Panc1 (cell line): ENCODE results near the gene PTPN11.

ENCODE experiments used
- POLR2AphosphoS5 ChIP-seq: IDR thresholded peaks from 2 replicates; pipeline ENCODE4 v1.6.1; 2012; ENCODE audit warnings: mild to moderate bottlenecking, low read depth, low read length, moderate library complexity
- SIN3A ChIP-seq: IDR thresholded peaks from 2 replicates; pipeline ENCODE4 v1.6.1; 2012; ENCODE audit warnings: low read depth, mild to moderate bottlenecking, low read length, moderate library complexity, borderline replicate concordance; ENCODE audit not compliant: insufficient read depth
- TCF7L2 ChIP-seq: IDR thresholded peaks from 2 replicates; pipeline ENCODE4 v1.6.1; 2011; ENCODE audit warnings: mild to moderate bottlenecking, low read depth, low read length, inconsistent platforms
- TF ChIP-seq, protein P1 (sequence below), 2 experiments: IDR thresholded peaks; 2 replicates each; pipeline ENCODE4 v1.6.1; 2011 to 2012; ENCODE audit warnings: low read depth in 2 of 2, control low read depth in 1 of 2, low read length in 1 of 2, mild to moderate bottlenecking in 1 of 2, moderate library complexity in 1 of 2; ENCODE audit not compliant: insufficient read depth in 1 of 2
- TF ChIP-seq, protein P2 (sequence below): fragments of 450-650 bp; IDR thresholded peaks from 2 replicates; pipeline ENCODE4 v1.5.1; 2017; ENCODE audit warnings: mild to moderate bottlenecking

DNA sequence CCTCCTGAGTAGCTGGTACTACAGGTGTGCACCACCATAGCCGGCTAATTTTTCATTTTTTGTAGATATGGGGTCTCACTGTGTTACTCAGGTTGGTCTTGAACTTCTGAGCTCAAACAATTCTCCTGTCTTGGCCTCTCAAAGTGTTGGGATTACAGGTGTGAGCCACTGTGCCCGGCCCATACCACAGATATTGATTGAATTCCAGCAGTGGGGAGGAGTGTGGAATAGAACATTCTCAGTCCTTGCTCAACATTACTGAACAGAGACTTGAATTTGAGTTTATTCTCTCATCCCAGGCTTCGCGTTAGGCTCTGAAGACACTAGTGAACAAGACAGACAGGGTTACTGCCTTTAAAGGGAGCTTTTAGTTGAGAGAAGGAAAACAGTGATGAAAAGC is 39.6 kb downstream of the PTPN11 start:
- TF ChIP-seq, protein P1, sequence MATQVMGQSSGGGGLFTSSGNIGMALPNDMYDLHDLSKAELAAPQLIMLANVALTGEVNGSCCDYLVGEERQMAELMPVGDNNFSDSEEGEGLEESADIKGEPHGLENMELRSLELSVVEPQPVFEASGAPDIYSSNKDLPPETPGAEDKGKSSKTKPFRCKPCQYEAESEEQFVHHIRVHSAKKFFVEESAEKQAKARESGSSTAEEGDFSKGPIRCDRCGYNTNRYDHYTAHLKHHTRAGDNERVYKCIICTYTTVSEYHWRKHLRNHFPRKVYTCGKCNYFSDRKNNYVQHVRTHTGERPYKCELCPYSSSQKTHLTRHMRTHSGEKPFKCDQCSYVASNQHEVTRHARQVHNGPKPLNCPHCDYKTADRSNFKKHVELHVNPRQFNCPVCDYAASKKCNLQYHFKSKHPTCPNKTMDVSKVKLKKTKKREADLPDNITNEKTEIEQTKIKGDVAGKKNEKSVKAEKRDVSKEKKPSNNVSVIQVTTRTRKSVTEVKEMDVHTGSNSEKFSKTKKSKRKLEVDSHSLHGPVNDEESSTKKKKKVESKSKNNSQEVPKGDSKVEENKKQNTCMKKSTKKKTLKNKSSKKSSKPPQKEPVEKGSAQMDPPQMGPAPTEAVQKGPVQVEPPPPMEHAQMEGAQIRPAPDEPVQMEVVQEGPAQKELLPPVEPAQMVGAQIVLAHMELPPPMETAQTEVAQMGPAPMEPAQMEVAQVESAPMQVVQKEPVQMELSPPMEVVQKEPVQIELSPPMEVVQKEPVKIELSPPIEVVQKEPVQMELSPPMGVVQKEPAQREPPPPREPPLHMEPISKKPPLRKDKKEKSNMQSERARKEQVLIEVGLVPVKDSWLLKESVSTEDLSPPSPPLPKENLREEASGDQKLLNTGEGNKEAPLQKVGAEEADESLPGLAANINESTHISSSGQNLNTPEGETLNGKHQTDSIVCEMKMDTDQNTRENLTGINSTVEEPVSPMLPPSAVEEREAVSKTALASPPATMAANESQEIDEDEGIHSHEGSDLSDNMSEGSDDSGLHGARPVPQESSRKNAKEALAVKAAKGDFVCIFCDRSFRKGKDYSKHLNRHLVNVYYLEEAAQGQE (IDR thresholded peaks at IDR 0.05; ENCODE audit: insufficient read depth in 1 of 2, low read depth in 2 of 2, low read length in 1 of 2), result no peak
- TF ChIP-seq, protein P2, sequence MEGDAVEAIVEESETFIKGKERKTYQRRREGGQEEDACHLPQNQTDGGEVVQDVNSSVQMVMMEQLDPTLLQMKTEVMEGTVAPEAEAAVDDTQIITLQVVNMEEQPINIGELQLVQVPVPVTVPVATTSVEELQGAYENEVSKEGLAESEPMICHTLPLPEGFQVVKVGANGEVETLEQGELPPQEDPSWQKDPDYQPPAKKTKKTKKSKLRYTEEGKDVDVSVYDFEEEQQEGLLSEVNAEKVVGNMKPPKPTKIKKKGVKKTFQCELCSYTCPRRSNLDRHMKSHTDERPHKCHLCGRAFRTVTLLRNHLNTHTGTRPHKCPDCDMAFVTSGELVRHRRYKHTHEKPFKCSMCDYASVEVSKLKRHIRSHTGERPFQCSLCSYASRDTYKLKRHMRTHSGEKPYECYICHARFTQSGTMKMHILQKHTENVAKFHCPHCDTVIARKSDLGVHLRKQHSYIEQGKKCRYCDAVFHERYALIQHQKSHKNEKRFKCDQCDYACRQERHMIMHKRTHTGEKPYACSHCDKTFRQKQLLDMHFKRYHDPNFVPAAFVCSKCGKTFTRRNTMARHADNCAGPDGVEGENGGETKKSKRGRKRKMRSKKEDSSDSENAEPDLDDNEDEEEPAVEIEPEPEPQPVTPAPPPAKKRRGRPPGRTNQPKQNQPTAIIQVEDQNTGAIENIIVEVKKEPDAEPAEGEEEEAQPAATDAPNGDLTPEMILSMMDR, result no peak
- TF ChIP-seq POLR2AphosphoS5 (no peak), SIN3A (no peak), TCF7L2 (no peak)
